GM20431 (cell line): ENCODE measurements around the gene RNF150.
"Not testable (repeated sequence)": the region's sequence is repeated elsewhere in the genome, so short reads cannot be mapped to it uniquely, and the experiment has no call there.

ENCODE experiments used
- in situ Hi-C: fragments of 300-500 bp; cut with MseI, MboI; formaldehyde crosslinking; loops from one replicate; pipeline ENCODE4 v1.15.0; 2020; ENCODE audit warnings: low sequenced_read_pairs; ENCODE audit not compliant: unreplicated experiment

RNF150 gene

GRCh38 chr4:140849526-140849925, 283.7 kb downstream of the RNF150 start:
- in situ Hi-C loops: loop anchor here (25.0 kb wide), 1 partner anchor 487 kb away; the partner anchor contains the start of gene SCOC

- in situ Hi-C loops: loop anchor here (25.0 kb wide), 1 partner anchor 484 kb away; the partner anchor contains the start of gene SCOC
Measured at GRCh38 chr4:140846736-140847135, 286.5 kb downstream of the RNF150 start.

GRCh38 chr4:140844061-140844460, 289.2 kb downstream of the RNF150 start:
- in situ Hi-C loops: loop anchor here (25.0 kb wide), 1 partner anchor 482 kb away; the partner anchor contains the start of gene SCOC

- in situ Hi-C loops: loop anchor here (25.0 kb wide), 1 partner anchor 479 kb away; the partner anchor contains the start of gene SCOC
Measured at GRCh38 chr4:140841186-140841585, 292.1 kb downstream of the RNF150 start.

- in situ Hi-C loops: loop anchor here (25.0 kb wide), 1 partner anchor 478 kb away; the partner anchor contains the start of gene SCOC
Measured at GRCh38 chr4:140839888-140840790, 293.1 kb downstream of the RNF150 start.

GRCh38 chr4:140839406-140839805, 293.9 kb downstream of the RNF150 start:
- in situ Hi-C loops: loop anchor here (25.0 kb wide), 1 partner anchor 477 kb away; the partner anchor contains the start of gene SCOC

GRCh38 chr4:140837736-140838135, 295.5 kb downstream of the RNF150 start:
- in situ Hi-C loops: loop anchor here (25.0 kb wide), 1 partner anchor 475 kb away; the partner anchor contains the start of gene SCOC

GRCh38 chr4:140834839-140835495, 298.3 kb downstream of the RNF150 start:
- in situ Hi-C loops: loop anchor here (25.0 kb wide), 1 partner anchor 473 kb away; the partner anchor contains the start of gene SCOC

- in situ Hi-C loops: loop anchor here (25.0 kb wide), 1 partner anchor 471 kb away; the partner anchor contains the start of gene SCOC
Measured at GRCh38 chr4:140833280-140833679, 300.0 kb downstream of the RNF150 start.

- in situ Hi-C loops: loop anchor here (25.0 kb wide), 1 partner anchor 468 kb away; the partner anchor contains the start of gene SCOC
Measured at GRCh38 chr4:140829825-140830224, 303.4 kb downstream of the RNF150 start.

- in situ Hi-C loops: loop anchor here (25.0 kb wide), 1 partner anchor 464 kb away; the partner anchor contains the start of gene SCOC
Measured at GRCh38 chr4:140826701-140827027, 306.6 kb downstream of the RNF150 start.

- in situ Hi-C loops: not testable (repeated sequence)
Measured at GRCh38 chr4:140820520-140820919, 312.7 kb downstream of the RNF150 start.

GRCh38 chr4:140819610-140820009, 313.7 kb downstream of the RNF150 start:
- in situ Hi-C loops: no loop called here

- in situ Hi-C loops: no loop called here
Measured at GRCh38 chr4:140818433-140818832, 314.8 kb downstream of the RNF150 start.

GRCh38 chr4:140816806-140817510, 316.3 kb downstream of the RNF150 start:
- in situ Hi-C loops: no loop called here

- in situ Hi-C loops: no loop called here
Measured at GRCh38 chr4:140813804-140814203, 319.5 kb downstream of the RNF150 start.

- in situ Hi-C loops: no loop called here
Measured at GRCh38 chr4:140812916-140813315, 320.4 kb downstream of the RNF150 start.

GRCh38 chr4:140811429-140811828, 321.8 kb downstream of the RNF150 start:
- in situ Hi-C loops: no loop called here

- in situ Hi-C loops: not testable (repeated sequence)
Measured at GRCh38 chr4:140810591-140811169, 322.6 kb downstream of the RNF150 start.
